ENCODE results near the gene FOXP2. TPM values are rescaled to one million over a fixed set of nuclear protein-coding genes. Genes with fewer than 3 reads are reported as not detected.
A peak's percentile ranks its signal among the peaks of the same experiment; 100 is the strongest.

FOXP2 gene
- total and polyA plus RNA-seq, 10 of the 15 experiments (the other 5 are each of a cell fraction or from before 2014, with no cell fraction given), result 0.99 to 2.5 (median 1.8) TPM

DNA sequence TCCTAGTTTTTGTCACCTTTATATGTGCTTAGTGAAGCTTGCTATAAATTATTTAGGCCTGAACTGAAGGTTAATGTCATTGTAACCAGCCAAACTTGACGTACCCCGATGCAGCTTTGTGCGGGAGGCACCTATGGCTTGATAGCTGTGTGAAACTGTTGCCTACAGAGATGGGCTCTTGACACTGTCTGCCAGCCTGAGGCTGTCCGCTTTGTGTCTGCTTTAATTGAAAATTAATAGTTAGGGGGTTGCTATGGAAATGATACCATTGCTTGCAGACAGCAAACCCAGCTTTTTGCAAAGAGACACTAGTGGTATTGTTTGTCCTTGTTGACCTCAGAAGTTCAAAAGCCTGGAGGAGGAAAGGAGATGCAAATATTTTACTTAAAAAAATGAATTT, 2.1 kb upstream of the FOXP2 start (continued):
- TF ChIP-seq, protein P1, sequence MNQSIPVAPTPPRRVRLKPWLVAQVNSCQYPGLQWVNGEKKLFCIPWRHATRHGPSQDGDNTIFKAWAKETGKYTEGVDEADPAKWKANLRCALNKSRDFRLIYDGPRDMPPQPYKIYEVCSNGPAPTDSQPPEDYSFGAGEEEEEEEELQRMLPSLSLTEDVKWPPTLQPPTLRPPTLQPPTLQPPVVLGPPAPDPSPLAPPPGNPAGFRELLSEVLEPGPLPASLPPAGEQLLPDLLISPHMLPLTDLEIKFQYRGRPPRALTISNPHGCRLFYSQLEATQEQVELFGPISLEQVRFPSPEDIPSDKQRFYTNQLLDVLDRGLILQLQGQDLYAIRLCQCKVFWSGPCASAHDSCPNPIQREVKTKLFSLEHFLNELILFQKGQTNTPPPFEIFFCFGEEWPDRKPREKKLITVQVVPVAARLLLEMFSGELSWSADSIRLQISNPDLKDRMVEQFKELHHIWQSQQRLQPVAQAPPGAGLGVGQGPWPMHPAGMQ (IDR thresholded peaks at IDR 0.05; ENCODE audit: borderline replicate concordance), result no peak
- TF ChIP-seq ZNF274 (IDR thresholded peaks at IDR 0.05; ENCODE audit: insufficient read depth, insufficient read length) (no peak), RUNX3 (IDR thresholded peaks at IDR 0.05; ENCODE audit: low read length) (no peak), SP1 (IDR thresholded peaks at IDR 0.05; ENCODE audit: low read depth, low read length) (no peak), CBX3 (IDR thresholded peaks at IDR 0.05; ENCODE audit: borderline replicate concordance, low read depth) (no peak)

DNA sequence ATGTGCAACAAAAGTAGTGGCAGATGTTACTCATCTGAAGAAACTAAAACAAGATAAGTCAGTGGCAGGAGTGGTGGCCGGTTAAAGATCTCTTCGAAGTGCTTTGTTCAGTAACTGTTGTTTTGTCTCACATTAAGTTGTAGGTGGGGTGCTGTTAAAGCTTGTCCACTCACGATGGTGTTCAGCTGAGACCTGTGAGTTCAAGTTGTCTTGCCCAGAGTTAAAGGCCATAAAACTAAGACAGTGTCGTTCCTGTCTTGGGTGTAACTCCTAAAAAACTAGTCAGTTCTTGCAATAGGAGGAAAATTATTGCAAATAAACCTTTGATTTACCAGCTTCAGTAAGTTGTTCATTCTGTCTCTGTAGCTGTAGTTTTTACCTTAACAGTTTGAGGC, 857 bp upstream of the FOXP2 start:
- no peak for FAIRE-seq
- 32% methylated on average over 4 of the region's 4 CpGs for WGBS (ENCODE audit: insufficient coverage, insufficient replicate concordance, low lambda C conversion rate, missing lambda C conversion rate)
- SMC1A ChIA-PET (ENCODE audit: uncharacterized antibody, unreplicated experiment), result interaction anchor here (1.1 to 1.3 kb wide), 2 partner anchors 11 to 27 kb away, joined by 3 to 4 read pairs; no protein-coding TSS in a partner anchor

More for the DNA sequence above, 857 bp upstream of the FOXP2 start:
- Histone ChIP-seq H2AFZ (ENCODE audit: control insufficient read depth, low read depth, low read length) (no peak overlapping the region), H3K27ac (ENCODE audit: control insufficient read depth, insufficient read depth) (no peak overlapping the region), H3K4me3 (no peak overlapping the region), H3K4me1 (ENCODE audit: control insufficient read depth, insufficient read depth, low read length) (no peaks in the 10 kb centered on the region), H3K9ac (ENCODE audit: control insufficient read depth, insufficient read depth, low read length) (no peak overlapping the region), H3K4me2 (ENCODE audit: control insufficient read depth, insufficient read depth) (no peak overlapping the region), H3K79me2 (ENCODE audit: control insufficient read depth, insufficient read depth, low read length) (no peaks in the 10 kb centered on the region), H3K9me3 (replicated peaks; ENCODE audit: control insufficient read depth, insufficient read depth, low read length) (no peaks in the 10 kb centered on the region), H4K20me1 (ENCODE audit: control insufficient read depth, insufficient read depth) (no peaks in the 10 kb centered on the region), H3K36me3 (ENCODE audit: control insufficient read depth in 2 of 2, insufficient read depth in 2 of 2, low read length in 1 of 2) (no peaks in the 10 kb centered on the region), H3K27me3 (replicated peaks in 1 of 2; ENCODE audit: control insufficient read depth in 2 of 2, insufficient read depth in 2 of 2, low read length in 1 of 2) (peaks cover 0 to 2% of the 10 kb centered on the region in 2 experiments; a peak in 2 of 4 replicates)
- in situ Hi-C loops (cut with MboI), result no loop called here
- DNase-seq (ENCODE audit: low read depth, low spot score) (no peak), ATAC-seq (0 out of 3 replicates have a peak, but pooled peaks have one; percentile 5)
- ChIA-PET CTCF (interaction anchor here (3.7 kb wide), 1 partner anchor 14 kb away, joined by 32 read pairs; no protein-coding TSS in a partner anchor), POLR2A (no interaction called here), RAD21 (ENCODE audit: unreplicated experiment) (interaction anchor here (0.8 to 1.8 kb wide), 3 partner anchors 12 to 247 kb away, joined by 3 to 5 read pairs (median 3); no protein-coding TSS in a partner anchor)
- TF ChIP-seq, protein P2, sequence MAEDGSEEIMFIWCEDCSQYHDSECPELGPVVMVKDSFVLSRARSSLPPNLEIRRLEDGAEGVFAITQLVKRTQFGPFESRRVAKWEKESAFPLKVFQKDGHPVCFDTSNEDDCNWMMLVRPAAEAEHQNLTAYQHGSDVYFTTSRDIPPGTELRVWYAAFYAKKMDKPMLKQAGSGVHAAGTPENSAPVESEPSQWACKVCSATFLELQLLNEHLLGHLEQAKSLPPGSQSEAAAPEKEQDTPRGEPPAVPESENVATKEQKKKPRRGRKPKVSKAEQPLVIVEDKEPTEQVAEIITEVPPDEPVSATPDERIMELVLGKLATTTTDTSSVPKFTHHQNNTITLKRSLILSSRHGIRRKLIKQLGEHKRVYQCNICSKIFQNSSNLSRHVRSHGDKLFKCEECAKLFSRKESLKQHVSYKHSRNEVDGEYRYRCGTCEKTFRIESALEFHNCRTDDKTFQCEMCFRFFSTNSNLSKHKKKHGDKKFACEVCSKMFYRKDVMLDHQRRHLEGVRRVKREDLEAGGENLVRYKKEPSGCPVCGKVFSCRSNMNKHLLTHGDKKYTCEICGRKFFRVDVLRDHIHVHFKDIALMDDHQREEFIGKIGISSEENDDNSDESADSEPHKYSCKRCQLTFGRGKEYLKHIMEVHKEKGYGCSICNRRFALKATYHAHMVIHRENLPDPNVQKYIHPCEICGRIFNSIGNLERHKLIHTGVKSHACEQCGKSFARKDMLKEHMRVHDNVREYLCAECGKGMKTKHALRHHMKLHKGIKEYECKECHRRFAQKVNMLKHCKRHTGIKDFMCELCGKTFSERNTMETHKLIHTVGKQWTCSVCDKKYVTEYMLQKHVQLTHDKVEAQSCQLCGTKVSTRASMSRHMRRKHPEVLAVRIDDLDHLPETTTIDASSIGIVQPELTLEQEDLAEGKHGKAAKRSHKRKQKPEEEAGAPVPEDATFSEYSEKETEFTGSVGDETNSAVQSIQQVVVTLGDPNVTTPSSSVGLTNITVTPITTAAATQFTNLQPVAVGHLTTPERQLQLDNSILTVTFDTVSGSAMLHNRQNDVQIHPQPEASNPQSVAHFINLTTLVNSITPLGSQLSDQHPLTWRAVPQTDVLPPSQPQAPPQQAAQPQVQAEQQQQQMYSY (CRISPR knock-in tag; IDR thresholded peaks at IDR 0.05), result no peak
- TF ChIP-seq RUNX3 (IDR thresholded peaks at IDR 0.05; ENCODE audit: low read length) (no peak), NR2F1 (conservative IDR thresholded peaks at IDR 0.05) (no peak), BMI1 (IDR thresholded peaks at IDR 0.05; ENCODE audit: borderline replicate concordance) (no peak)
- TF ChIP-seq, protein P3, sequence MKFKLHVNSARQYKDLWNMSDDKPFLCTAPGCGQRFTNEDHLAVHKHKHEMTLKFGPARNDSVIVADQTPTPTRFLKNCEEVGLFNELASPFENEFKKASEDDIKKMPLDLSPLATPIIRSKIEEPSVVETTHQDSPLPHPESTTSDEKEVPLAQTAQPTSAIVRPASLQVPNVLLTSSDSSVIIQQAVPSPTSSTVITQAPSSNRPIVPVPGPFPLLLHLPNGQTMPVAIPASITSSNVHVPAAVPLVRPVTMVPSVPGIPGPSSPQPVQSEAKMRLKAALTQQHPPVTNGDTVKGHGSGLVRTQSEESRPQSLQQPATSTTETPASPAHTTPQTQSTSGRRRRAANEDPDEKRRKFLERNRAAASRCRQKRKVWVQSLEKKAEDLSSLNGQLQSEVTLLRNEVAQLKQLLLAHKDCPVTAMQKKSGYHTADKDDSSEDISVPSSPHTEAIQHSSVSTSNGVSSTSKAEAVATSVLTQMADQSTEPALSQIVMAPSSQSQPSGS (IDR thresholded peaks at IDR 0.05; ENCODE audit: low read length), result no peak
- BruUV-seq (replicated peaks), result no TSS peak
- intact Hi-C loops (cut with micrococcal nuclease; ENCODE audit: unreplicated experiment), result no loop called here

Measured in GM12878 (cell line).